HG03135 (cell line): Measurements from ENCODE around the gene KIF5A.
"Not testable (repeated sequence)": the region's sequence is repeated elsewhere in the genome, so short reads cannot be mapped to it uniquely, and the experiment has no call there.

Experiments
- ATAC-seq: cut with Tn5 transposase; IDR thresholded peaks from one replicate; pipeline ENCODE4 v1.9.1; 2021; ENCODE audit warnings: mild to moderate bottlenecking, moderate library complexity; ENCODE audit not compliant: unreplicated experiment

KIF5A gene

GRCh38 chr12:57549909-57550640, at the start of gene KIF5A:
Gene KIF5A, plus strand, starts transcription at chr12:57550044. Its CDS starts 228 bp downstream, at chr12:57550272.
- no peak for ATAC-seq

GRCh38 chr12:57500213-57500612, 49.6 kb upstream of the KIF5A start:
- ATAC-seq, result no peak

GRCh38 chr12:57502311-57502969, 47.4 kb upstream of the KIF5A start:
- ATAC-seq, result not testable (repeated sequence)

- ATAC-seq, result not testable (repeated sequence)
These were observed 43.3 kb upstream of the KIF5A start for GRCh38 chr12:57506541-57506940.

- ATAC-seq, result not testable (repeated sequence)
These were observed 42.0 kb upstream of the KIF5A start for GRCh38 chr12:57507796-57508195.

GRCh38 chr12:57511161-57511560, 38.7 kb upstream of the KIF5A start:
- no peak for ATAC-seq

GRCh38 chr12:57511588-57512325, 38.1 kb upstream of the KIF5A start:
- no peak for ATAC-seq

- no peak for ATAC-seq
These were observed 37.2 kb upstream of the KIF5A start for GRCh38 chr12:57512665-57513064.

- ATAC-seq, result no peak
These were observed 36.6 kb upstream of the KIF5A start for GRCh38 chr12:57513266-57513665.

- not testable (repeated sequence) for ATAC-seq
These were observed 36.2 kb upstream of the KIF5A start for GRCh38 chr12:57513677-57514076.

- not testable (repeated sequence) for ATAC-seq
These were observed 35.6 kb upstream of the KIF5A start for GRCh38 chr12:57514246-57514645.

GRCh38 chr12:57514720-57515407, 35.0 kb upstream of the KIF5A start:
- ATAC-seq, result no peak

GRCh38 chr12:57515408-57515933, 34.4 kb upstream of the KIF5A start:
- ATAC-seq, result no peak

- no peak for ATAC-seq
These were observed 33.8 kb upstream of the KIF5A start for GRCh38 chr12:57515934-57516541.

- no peak for ATAC-seq
These were observed 33.2 kb upstream of the KIF5A start for GRCh38 chr12:57516617-57517153.

- no peak for ATAC-seq
These were observed 32.7 kb upstream of the KIF5A start for GRCh38 chr12:57517187-57517586.

- ATAC-seq, result not testable (repeated sequence)
These were observed 32.1 kb upstream of the KIF5A start for GRCh38 chr12:57517718-57518117.

- no peak for ATAC-seq
These were observed 31.5 kb upstream of the KIF5A start for GRCh38 chr12:57518176-57518919.
